OCI-LY7 (cell line): Measurements from ENCODE around the gene SHF. TPM values are rescaled to one million over a fixed set of nuclear protein-coding genes. Genes with fewer than 3 reads are reported as not detected.

Experiments
- BruUV-seq: library from RNA; stranded (reverse); fragments of 400-500 nt; replicated peaks from 2 replicates; lab custom pipeline; 2021; lab: Mats Ljungman, UMichigan
- CTCF ChIA-PET: fragments of 300-600 bp; sonication (Branson Sonifier 250); formaldehyde crosslinking; loops from one replicate; lab custom pipeline; 2022; ENCODE audit warnings: antibody characterized with exemption; ENCODE audit not compliant: unreplicated experiment; lab: Charles Lee
- POLR2A ChIA-PET: fragments of 300-600 bp; sonication (Branson Sonifier 250); formaldehyde crosslinking; loops from one replicate; lab custom pipeline; 2022; ENCODE audit warnings: antibody characterized with exemption; lab: Charles Lee
- DNase-seq: peaks from one replicate; pipeline ENCODE4 v3.0.0-alpha.2; 2015; ENCODE audit warnings: low spot score
- H2AFZ ChIP-seq: fragments of 200-600 bp; sonication (generic), shearing (Covaris generic); 2 replicates; pipeline ENCODE4 v1.6.1; 2014; ENCODE audit warnings: mild to moderate bottlenecking, antibody characterized with exemption, low read length, moderate library complexity
- H3K27ac ChIP-seq: fragments of 200-600 bp; sonication (generic); 2 replicates; pipeline ENCODE4 v1.5.1; 2014; ENCODE audit warnings: mixed run types, low read depth, mild to moderate bottlenecking, moderate library complexity, low read length, inconsistent platforms; ENCODE audit not compliant: poor library complexity, severe bottlenecking
- H3K36me3 ChIP-seq: fragments of 200-600 bp; sonication (generic); 2 replicates; pipeline ENCODE4 v1.6.1; 2014; ENCODE audit warnings: mild to moderate bottlenecking, antibody characterized with exemption, low read length, moderate library complexity, mixed read lengths; ENCODE audit not compliant: insufficient read depth
- H3K4me1 ChIP-seq: fragments of 200-600 bp; sonication (generic); 2 replicates; pipeline ENCODE4 v1.5.1; 2014; ENCODE audit warnings: mild to moderate bottlenecking, low read length; ENCODE audit not compliant: insufficient read depth, poor library complexity, severe bottlenecking
- H3K4me2 ChIP-seq: fragments of 200-600 bp; sonication (generic); 2 replicates; pipeline ENCODE4 v1.6.1; 2014; ENCODE audit warnings: mild to moderate bottlenecking, low read length
- H3K4me3 ChIP-seq: fragments of 200-600 bp; sonication (generic); 2 replicates; pipeline ENCODE4 v1.5.1; 2014; ENCODE audit warnings: mild to moderate bottlenecking, low read depth, low read length; ENCODE audit not compliant: poor library complexity, severe bottlenecking
- H3K79me2 ChIP-seq: fragments of 200-600 bp; sonication (generic); 2 replicates; pipeline ENCODE4 v1.6.1; 2016; ENCODE audit warnings: low read depth, mild to moderate bottlenecking, low read length, moderate library complexity, mixed read lengths; ENCODE audit not compliant: insufficient read depth
- H3K9me2 ChIP-seq: fragments of 200-600 bp; sonication (generic); 2 replicates; pipeline ENCODE4 v1.6.1; 2016; ENCODE audit warnings: mild to moderate bottlenecking, low read length, mixed read lengths; ENCODE audit not compliant: insufficient read depth
- H3K9me3 ChIP-seq: fragments of 200-600 bp; sonication (generic); 2 replicates; pipeline ENCODE4 v1.6.1; 2014; ENCODE audit warnings: mild to moderate bottlenecking, mixed run types, low read length, mixed read lengths
- H4K20me1 ChIP-seq: fragments of 200-600 bp; sonication (generic); 2 replicates; pipeline ENCODE4 v1.6.1; 2014; ENCODE audit warnings: mild to moderate bottlenecking, antibody characterized with exemption, low read length, moderate library complexity, mixed read lengths; ENCODE audit not compliant: insufficient read depth
- CTCF ChIP-seq: fragments of 200-600 bp; sonication (generic); conservative IDR thresholded peaks from 2 replicates; pipeline ENCODE4 v1.5.1; 2014; ENCODE audit warnings: mild to moderate bottlenecking, antibody characterized with exemption, low read length, moderate library complexity, mixed read lengths
- EZH2phosphoT487 ChIP-seq: fragments of 200-600 bp; sonication (generic); IDR thresholded peaks from 2 replicates; pipeline ENCODE4 v1.6.1; 2018; ENCODE audit warnings: low read depth, borderline replicate concordance, mild to moderate bottlenecking, mixed run types, antibody characterized with exemption, low read length, moderate library complexity, mixed read lengths
- intact Hi-C: fragments of 100-400 bp; cut with micrococcal nuclease; formaldehyde crosslinking; loops from one replicate; pipeline ENCODE4 v1.10.0; 2022; ENCODE audit not compliant: unreplicated experiment
- total RNA-seq, 2 experiments: library from RNA; depleted of rRNA in 1 of 2; stranded (reverse); fragments of >200 nt in 1 of 2; shearing (Covaris generic) in 1 of 2; gene quantifications; 2 replicates each; pipeline ENCODE4 v1.2.3, GENCODE V29; 2014 to 2022

SHF gene
- total RNA-seq, 2 experiments from 2014 or later, result 2.5 to 5.7 TPM

- Histone ChIP-seq H3K4me1 (no peaks in the 10 kb centered on the region), H2AFZ (no peak overlapping the region), H3K4me3 (no peak overlapping the region), H3K36me3 (no peaks in the 10 kb centered on the region), H3K79me2 (no peaks in the 10 kb centered on the region), H3K4me2 (no peak overlapping the region), H4K20me1 (no peaks in the 10 kb centered on the region), H3K27ac (no peak overlapping the region), H3K9me2 (no peaks in the 10 kb centered on the region), H3K9me3 (no peaks in the 10 kb centered on the region)
- CTCF ChIA-PET, result no interaction called here
- no peak for TF ChIP-seq CTCF
- no peak for TF ChIP-seq EZH2phosphoT487
- BruUV-seq, result no TSS peak
- POLR2A ChIA-PET, result interaction anchor here (0.6 kb wide), 1 partner anchor 1600 kb away, joined by 3 read pairs; no protein-coding TSS in a partner anchor
- intact Hi-C loops, result no loop called here
- DNase-seq, result no peak
Observed at GRCh38 chr15:45231864-45232562, 44.2 kb upstream of the SHF start.

GRCh38 chr15:45231132-45231531 is 43.4 kb upstream of the SHF start:
- no peak overlapping the region for H3K4me2 ChIP-seq
- H3K36me3 ChIP-seq, result no peaks in the 10 kb centered on the region
- CTCF ChIA-PET, result no interaction called here
- H3K9me2 ChIP-seq, result no peaks in the 10 kb centered on the region
- no peaks in the 10 kb centered on the region for H4K20me1 ChIP-seq
- no peak overlapping the region for H3K27ac ChIP-seq
- H2AFZ ChIP-seq, result no peak overlapping the region
- no peak overlapping the region for H3K4me3 ChIP-seq
- TF ChIP-seq EZH2phosphoT487, result no peak
- no peak for TF ChIP-seq CTCF
- no peaks in the 10 kb centered on the region for H3K79me2 ChIP-seq
- H3K4me1 ChIP-seq, result no peaks in the 10 kb centered on the region
- BruUV-seq, result no TSS peak
- no peak for DNase-seq
- POLR2A ChIA-PET, result interaction anchor here (0.6 kb wide), 1 partner anchor 1599 kb away, joined by 3 read pairs; no protein-coding TSS in a partner anchor
- no peaks in the 10 kb centered on the region for H3K9me3 ChIP-seq
- intact Hi-C loops, result no loop called here

GRCh38 chr15:45230245-45230965 is 42.6 kb upstream of the SHF start:
- no TSS peak for BruUV-seq
- DNase-seq, result no peak

More at GRCh38 chr15:45230245-45230965, 42.6 kb upstream of the SHF start:
- Histone ChIP-seq H3K9me2 (no peaks in the 10 kb centered on the region), H2AFZ (no peak overlapping the region), H3K27ac (no peak overlapping the region), H3K9me3 (no peaks in the 10 kb centered on the region), H3K79me2 (no peaks in the 10 kb centered on the region), H3K4me3 (no peak overlapping the region), H3K4me1 (no peaks in the 10 kb centered on the region), H3K36me3 (no peaks in the 10 kb centered on the region), H4K20me1 (no peaks in the 10 kb centered on the region), H3K4me2 (no peak overlapping the region)
- POLR2A ChIA-PET, result no interaction called here
- TF ChIP-seq CTCF (no peak), EZH2phosphoT487 (no peak)
- intact Hi-C loops, result no loop called here
- CTCF ChIA-PET, result no interaction called here
